ENCODE results near the gene OR10C1.

- no peak for TF ChIP-seq POLR2AphosphoS5 (IDR thresholded peaks at IDR 0.05)
- TF ChIP-seq, protein P1, sequence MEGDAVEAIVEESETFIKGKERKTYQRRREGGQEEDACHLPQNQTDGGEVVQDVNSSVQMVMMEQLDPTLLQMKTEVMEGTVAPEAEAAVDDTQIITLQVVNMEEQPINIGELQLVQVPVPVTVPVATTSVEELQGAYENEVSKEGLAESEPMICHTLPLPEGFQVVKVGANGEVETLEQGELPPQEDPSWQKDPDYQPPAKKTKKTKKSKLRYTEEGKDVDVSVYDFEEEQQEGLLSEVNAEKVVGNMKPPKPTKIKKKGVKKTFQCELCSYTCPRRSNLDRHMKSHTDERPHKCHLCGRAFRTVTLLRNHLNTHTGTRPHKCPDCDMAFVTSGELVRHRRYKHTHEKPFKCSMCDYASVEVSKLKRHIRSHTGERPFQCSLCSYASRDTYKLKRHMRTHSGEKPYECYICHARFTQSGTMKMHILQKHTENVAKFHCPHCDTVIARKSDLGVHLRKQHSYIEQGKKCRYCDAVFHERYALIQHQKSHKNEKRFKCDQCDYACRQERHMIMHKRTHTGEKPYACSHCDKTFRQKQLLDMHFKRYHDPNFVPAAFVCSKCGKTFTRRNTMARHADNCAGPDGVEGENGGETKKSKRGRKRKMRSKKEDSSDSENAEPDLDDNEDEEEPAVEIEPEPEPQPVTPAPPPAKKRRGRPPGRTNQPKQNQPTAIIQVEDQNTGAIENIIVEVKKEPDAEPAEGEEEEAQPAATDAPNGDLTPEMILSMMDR (IDR thresholded peaks at IDR 0.05): no peak
Measured at GRCh38 chr6:29483186-29483585, 44.1 kb downstream of the OR10C1 start.

All from gastroesophageal sphincter (tissue), 3 donors.